DLD1 (cell line): ENCODE results near the gene PNMT.
"Not testable (repeated sequence)": the region's sequence is repeated elsewhere in the genome, so short reads cannot be mapped to it uniquely, and the experiment has no call there.

ENCODE experiments used
- in situ Hi-C: cut with HindIII; loops from 2 replicates; pipeline ENCODE4 v1.10.0; 2017; ENCODE audit warnings: low sequenced_read_pairs

The PNMT gene

DNA sequence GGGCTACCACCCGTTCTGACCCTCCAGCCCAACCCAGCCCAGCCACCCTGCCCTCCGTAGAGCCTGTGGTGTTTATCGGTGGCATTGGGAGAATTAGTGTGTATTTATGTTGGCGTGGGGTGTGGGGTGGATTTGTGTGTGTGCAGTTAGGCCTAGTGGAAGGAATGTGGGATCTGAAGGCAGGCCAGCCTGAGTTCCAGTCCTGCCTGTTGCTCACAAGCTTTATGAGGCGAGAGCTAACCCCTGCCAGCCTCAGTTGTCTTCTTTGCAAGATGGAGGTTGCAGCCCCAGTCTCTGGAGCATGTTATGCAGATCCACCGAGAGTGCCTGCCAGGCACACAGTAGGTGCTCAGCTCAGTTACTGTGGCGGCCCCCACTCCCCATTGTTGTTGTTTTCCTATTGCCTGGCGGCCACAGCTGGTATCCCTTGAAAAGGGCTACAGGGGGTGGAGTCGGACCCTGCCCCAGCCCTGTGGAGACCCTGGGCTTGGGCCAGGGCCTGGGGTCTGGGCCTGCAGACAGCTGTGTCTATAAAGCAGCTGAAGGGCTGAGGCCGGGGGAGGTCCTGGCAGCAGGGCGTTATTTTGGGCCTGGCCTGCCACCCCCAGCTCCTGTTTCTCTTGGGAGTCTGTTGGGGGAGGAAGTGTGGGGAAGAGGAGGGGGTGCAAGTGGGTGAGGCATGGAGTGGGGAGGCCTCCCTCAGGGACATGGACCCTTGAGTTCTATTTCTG lies 36.7 kb downstream of the PNMT start:
- in situ Hi-C loops = no loop called here

DNA sequence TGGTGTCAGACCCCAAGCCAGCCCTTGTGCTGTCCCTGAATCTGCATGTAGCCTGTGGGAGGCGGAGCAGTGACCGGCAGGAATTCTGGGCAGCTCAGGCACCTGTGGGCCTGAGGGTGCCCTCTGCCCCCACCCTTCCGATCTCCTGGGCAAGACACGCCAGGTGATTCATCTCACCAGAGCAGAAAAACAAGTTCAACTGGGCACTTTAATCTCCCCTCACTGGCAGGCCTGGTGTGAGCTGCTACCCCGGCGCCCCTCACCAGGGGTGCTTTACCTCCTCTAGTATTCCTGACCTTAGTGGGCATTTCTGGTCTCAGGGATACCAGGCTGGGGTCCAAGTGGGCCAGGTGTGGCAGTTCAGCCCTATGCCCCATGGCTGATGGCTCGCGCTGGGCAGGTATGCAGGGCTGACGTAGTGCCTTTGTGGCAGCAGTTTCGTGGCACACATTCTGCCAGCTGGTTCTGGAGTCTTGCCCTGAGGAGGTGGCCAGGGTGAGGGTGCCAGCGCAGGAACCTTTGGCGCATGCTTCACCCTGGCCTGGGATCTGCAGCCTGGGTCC lies 37.6 kb downstream of the PNMT start:
- in situ Hi-C loops = no loop called here

DNA sequence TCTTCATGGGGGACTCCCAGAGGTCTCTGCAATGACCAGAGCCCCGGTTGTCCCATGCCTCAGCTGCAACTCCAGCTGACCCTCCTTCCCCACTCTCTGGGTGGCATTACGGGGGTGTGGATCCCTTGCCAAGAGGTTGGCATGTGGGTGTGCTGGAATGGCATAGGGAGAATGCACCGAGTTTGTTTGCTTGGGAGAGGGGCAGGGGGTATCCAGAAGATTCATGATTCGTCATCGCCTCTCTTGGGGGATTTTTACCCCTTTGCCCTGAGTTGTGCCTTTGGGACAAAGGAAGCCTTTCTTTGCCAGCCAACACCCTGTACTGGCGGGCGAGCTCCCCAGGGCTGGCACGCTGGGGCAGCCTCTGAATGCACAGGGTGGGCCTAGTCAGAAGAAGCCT lies 38.1 kb downstream of the PNMT start:
- in situ Hi-C loops = no loop called here

DNA sequence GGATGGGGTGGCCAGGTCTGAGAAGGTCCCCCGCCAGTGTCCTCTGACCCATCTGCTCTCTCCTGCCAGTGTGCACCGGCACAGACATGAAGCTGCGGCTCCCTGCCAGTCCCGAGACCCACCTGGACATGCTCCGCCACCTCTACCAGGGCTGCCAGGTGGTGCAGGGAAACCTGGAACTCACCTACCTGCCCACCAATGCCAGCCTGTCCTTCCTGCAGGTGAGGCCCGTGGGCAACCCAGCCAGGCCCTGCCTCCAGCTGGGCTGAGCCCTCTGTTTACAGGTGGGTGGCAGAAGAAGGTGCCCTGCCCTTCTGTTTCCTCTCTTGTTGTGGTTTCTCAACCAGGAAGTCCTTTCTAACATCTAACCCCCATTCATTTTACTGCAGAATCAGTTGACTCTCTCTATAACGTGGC lies 38.7 kb downstream of the PNMT start:
- in situ Hi-C loops = no loop called here

DNA sequence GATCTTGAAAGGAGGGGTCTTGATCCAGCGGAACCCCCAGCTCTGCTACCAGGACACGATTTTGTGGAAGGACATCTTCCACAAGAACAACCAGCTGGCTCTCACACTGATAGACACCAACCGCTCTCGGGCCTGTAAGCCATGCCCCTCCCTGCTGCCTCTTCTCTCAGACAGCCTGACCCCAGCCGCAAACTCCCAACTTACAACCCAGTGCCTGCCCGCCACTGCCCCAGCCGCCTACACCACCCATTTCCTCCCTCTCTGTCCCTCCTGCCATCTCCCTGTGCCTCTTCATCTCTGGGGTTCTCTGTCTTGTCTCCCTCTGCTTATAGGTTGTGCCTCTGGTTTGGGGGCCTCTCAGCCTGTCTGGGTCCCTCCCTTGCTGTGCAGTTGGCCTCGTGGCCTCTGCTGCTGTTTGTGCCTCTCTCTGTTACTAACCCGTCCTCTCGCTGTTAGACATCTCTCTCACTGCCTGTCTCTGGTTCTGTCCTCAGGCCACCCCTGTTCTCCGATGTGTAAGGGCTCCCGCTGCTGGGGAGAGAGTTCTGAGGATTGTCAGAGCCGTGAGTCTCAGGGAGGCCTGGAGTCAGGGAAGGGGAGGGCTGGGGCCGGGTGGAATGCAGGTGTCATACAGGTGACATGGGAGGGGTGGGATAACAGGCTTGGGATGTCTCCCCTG lies 41.2 kb downstream of the PNMT start:
- in situ Hi-C loops = no loop called here

DNA sequence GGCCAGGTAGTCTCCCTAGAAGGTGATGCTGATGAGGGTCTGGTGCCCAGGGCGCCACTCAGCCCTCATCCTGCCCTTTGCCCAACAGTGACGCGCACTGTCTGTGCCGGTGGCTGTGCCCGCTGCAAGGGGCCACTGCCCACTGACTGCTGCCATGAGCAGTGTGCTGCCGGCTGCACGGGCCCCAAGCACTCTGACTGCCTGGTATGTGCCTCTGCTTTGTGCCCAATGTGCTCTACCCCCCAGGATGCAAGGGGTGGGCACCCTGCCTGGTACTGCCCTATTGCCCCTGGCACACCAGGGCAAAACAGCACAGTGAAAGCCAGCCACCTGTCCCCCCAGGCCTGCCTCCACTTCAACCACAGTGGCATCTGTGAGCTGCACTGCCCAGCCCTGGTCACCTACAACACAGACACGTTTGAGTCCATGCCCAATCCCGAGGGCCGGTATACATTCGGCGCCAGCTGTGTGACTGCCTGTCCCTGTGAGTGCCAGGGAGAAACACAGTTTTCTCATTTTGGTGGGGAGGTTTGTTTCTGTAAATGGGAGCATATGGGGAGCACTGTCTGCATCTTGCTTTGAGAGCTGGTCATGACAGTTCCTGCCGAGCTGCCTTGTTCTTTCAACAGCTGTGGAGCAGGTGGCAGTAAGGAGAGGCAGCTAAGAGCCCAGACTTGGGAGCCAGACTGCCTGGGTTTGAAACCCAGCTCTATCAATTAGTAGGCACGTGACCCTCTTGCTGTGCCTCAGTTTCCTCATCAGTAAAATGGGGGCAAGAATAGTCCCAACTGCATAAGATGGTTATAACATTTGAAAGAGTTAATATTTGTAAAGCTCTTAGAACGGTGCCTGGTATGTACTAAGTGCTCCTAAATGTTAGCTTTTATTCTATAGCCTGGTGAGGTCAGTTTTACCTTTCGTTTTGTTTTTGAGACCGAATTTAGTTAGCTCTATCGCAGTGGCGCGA lies 42.0 kb downstream of the PNMT start:
- in situ Hi-C loops = no loop called here

DNA sequence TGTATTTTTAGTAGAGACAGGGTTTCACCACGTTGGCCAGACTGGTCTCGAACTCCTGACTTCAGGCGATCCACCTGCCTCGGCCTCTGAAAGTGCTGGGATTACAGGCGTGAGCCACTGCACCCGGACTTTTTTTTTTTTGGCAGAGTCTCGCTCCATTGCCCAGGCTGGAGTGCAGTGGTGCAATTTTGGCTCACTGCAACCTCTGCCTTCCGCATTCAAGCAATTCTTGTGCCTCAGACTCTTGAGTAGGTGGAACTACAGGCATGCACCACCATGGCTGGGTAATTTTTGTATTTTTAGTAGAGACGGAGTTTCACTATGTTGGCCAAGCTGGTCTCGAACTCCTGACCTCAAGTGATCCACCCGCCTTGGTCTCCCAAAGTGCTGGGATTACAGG lies 42.8 kb downstream of the PNMT start:
- in situ Hi-C loops = not testable (repeated sequence)

DNA sequence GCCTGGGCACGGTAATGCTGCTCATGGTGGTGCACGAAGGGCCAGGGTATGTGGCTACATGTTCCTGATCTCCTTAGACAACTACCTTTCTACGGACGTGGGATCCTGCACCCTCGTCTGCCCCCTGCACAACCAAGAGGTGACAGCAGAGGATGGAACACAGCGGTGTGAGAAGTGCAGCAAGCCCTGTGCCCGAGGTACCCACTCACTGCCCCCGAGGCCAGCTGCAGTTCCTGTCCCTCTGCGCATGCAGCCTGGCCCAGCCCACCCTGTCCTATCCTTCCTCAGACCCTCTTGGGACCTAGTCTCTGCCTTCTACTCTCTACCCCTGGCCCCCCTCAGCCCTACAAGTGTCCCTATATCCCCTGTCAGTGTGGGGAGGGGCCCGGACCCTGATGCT lies 43.6 kb downstream of the PNMT start:
- in situ Hi-C loops = no loop called here

DNA sequence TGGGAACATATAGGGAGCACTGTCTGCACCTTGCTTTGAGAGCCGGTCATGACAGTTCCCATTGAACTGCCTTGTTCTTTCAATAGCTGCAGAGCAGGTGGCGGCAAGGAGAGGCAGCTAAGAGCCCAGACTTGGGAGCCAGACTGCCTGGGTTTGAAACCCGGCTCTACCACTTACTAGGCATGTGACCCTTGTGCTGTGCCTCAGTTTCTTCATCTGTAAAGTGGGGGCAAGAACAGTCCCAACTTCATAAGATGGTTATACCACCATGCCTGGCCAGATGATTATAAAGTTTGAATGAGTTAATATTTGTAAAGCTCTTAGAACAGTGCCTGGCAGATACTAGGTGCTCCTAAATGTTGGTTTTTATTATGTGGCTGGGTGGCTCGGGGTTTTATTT lies 46.0 kb downstream of the PNMT start:
- in situ Hi-C loops = no loop called here

DNA sequence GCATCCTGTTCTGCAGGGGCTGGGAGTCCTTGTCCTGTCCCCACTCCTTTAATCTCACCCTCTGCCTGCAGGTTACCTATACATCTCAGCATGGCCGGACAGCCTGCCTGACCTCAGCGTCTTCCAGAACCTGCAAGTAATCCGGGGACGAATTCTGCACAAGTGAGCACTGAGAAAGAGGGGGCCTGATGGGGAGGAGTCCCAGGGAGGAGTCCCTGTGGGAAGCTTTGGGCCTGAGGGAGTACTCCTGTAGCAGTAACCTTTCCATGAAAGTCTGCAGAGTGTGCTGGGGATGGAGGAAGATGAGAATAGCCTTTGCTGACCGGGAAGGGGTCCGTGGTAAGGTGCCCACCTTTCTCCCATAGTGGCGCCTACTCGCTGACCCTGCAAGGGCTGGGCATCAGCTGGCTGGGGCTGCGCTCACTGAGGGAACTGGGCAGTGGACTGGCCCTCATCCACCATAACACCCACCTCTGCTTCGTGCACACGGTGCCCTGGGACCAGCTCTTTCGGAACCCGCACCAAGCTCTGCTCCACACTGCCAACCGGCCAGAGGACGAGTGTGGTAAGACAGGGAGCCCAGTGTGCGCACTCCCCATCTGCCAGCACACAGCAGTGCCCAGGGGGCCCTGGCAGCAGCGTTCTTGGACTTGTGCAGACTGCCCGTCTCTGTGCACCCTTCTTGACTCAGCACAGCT lies 47.3 kb downstream of the PNMT start:
- in situ Hi-C loops = no loop called here

DNA sequence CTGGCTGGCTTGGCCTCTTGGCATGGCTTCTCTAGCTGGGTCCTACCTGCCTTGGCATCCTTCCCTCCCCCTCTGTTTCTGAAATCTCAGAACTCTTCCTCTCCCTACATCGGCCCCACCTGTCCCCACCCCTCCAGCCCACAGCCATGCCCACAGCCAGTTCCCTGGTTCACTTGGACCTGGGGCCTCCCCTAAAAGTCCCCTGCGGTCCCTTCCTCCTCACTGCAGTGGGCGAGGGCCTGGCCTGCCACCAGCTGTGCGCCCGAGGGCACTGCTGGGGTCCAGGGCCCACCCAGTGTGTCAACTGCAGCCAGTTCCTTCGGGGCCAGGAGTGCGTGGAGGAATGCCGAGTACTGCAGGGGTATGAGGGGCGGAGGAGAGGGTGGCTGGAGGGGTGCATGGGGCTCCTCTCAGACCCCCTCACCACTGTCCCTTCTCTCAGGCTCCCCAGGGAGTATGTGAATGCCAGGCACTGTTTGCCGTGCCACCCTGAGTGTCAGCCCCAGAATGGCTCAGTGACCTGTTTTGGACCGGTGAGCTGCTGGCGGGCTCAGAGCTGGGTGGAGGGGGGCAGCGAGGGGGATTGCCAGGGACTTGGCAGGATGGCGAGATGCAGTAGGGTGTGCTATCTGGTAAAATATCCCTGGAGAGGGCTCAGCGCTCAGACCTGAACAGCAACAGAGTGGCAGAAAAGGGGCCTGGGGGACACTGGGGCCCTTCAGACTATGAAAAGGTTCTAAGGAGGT lies 48.0 kb downstream of the PNMT start:
- in situ Hi-C loops = no loop called here

DNA sequence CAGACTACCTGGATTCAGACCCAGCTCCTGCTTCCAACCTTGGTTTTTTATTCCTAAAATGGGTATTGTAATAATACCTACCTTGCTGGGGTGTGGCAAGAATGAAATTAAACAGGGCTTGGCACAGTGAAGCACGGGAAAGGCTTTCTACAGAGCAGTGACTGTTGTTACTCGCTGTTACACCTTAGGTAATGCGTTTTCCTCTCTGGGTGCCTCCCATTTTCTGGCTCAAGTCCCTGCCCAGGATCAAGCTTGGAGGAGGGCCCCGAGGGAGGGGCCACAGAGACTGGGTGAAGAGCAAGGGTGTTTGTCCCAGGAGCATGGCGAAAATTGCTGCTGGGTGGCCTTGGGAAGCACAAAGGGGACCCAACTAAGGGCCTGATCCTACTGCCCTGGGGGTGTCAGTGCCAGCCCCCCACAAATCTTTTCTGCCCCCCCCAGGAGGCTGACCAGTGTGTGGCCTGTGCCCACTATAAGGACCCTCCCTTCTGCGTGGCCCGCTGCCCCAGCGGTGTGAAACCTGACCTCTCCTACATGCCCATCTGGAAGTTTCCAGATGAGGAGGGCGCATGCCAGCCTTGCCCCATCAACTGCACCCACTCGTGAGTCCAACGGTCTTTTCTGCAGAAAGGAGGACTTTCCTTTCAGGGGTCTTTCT lies 48.8 kb downstream of the PNMT start:
- in situ Hi-C loops = no loop called here

DNA sequence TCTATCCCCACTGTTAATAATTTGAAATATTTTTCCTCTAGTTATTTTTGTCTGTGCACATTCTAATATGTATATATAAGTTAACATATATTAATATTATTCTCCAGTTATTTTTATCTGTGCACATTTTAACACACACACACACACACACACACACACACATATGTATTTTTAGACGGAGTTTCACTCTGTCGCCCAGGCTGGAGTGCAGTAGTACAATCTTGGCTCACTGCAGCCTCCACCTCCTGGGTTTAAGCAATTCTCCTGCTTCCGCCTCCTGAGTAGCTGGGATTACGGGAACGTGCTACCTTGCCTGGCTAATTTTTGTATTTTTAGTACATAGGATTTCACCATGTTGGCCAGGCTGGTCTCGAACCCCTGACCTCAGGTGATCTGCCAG lies 49.4 kb downstream of the PNMT start:
- in situ Hi-C loops = no loop called here

DNA sequence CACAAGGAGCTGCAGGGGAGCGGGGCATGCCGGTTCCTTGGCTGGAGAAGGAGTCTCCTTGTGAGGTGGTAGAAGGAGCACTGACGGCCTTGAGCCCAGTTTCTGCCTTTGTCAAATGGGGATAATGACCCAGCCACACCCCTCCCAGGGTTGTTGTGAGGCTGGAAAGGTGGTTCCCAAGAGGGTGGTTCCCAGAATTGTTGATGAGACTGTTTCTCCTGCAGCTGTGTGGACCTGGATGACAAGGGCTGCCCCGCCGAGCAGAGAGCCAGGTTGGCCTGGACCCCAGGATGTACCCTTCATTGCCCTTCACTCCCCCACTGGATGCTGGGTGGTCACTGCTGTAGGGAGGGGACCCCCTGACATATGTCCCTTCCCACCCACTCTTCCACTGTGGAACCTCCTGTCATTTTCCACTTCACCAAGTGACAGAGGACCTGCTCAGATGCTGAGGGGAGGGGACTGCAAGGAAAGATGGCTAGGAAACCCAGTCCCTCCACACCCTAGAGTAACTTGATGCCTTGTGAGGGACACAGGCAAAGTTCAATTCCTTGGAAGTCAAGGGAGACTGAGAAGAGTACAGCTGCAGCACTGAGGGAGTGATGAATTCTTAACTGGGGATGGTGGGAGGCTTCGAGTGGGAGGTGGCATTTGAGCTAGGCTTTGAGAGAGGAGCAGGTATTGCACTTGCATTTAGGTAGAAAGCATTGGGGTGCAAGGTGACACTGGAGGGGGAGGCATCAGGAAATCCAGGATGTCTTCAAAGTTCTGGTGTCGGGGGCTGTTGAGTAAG lies 51.5 kb downstream of the PNMT start:
- in situ Hi-C loops = no loop called here
